Nucleus accumbens (tissue), 56 donors: ENCODE measurements around the gene WDR1.
A peak's percentile ranks its signal among the peaks of the same experiment; 100 is the strongest.

Experiments used
- DNase-seq, 56 donors: peaks; one replicate each; lab custom pipeline; 2025; lab: John Stamatoyannopoulos, UW

Gene WDR1

GRCh38 chr4:10115271-10115796 lies 1.3 kb downstream of the WDR1 start:
- DNase-seq: peak in 2 of 56 donors; percentile 26 to 31

GRCh38 chr4:10114607-10115006 lies 2.0 kb downstream of the WDR1 start:
- no peak for DNase-seq

GRCh38 chr4:10114147-10114546 lies 2.5 kb downstream of the WDR1 start:
- DNase-seq: no peak

GRCh38 chr4:10113362-10114047 lies 3.1 kb downstream of the WDR1 start:
- no peak for DNase-seq

- DNase-seq: no peak
Measured at GRCh38 chr4:10112658-10113284, 3.8 kb downstream of the WDR1 start.

GRCh38 chr4:10111067-10111801 lies 5.4 kb downstream of the WDR1 start:
- DNase-seq: no peak

GRCh38 chr4:10109995-10110670 lies 6.5 kb downstream of the WDR1 start:
- no peak for DNase-seq

GRCh38 chr4:10108818-10109783 lies 7.5 kb downstream of the WDR1 start:
- DNase-seq: no peak

GRCh38 chr4:10108391-10108790 lies 8.2 kb downstream of the WDR1 start:
- DNase-seq: no peak

GRCh38 chr4:10107111-10108091 lies 9.2 kb downstream of the WDR1 start:
- no peak for DNase-seq

GRCh38 chr4:10106421-10107039 lies 10.1 kb downstream of the WDR1 start:
- DNase-seq: peak in 43 of 56 donors; percentile 7 to 92 (median 42)

- DNase-seq: no peak
Measured at GRCh38 chr4:10105920-10106319, 10.7 kb downstream of the WDR1 start.

GRCh38 chr4:10105421-10105820 lies 11.2 kb downstream of the WDR1 start:
- DNase-seq: no peak

GRCh38 chr4:10104991-10105276 lies 11.7 kb downstream of the WDR1 start:
- DNase-seq: no peak

GRCh38 chr4:10104211-10104990 lies 12.2 kb downstream of the WDR1 start:
- no peak for DNase-seq

- no peak for DNase-seq
Measured at GRCh38 chr4:10102474-10103332, 13.9 kb downstream of the WDR1 start.
